Adrenal gland (tissue), 12 donors: ENCODE results near the gene DCHS1. TPM values are rescaled to one million over a fixed set of nuclear protein-coding genes. Genes with fewer than 3 reads are reported as not detected.
A peak's percentile ranks its signal among the peaks of the same experiment; 100 is the strongest.

Experiments
- DNase-seq, 7 donors: peaks; one replicate each; pipeline ENCODE4 v3.0.0-alpha.2; 2019 to 2020
- H3K27ac ChIP-seq, 5 donors: fragments of 200-600 bp; sonication (generic) in 4 of 5; 1 replicate in 3 of 5; 2 replicates in 2 of 5; pipeline versions ENCODE4 v1.5.1 to v1.8.0; 2016 to 2020; ENCODE audit warnings: mild to moderate bottlenecking in 1 of 5
- H3K27me3 ChIP-seq: fragments of 200-600 bp; 2 replicates; pipeline ENCODE4 v1.8.0; 2021
- H3K36me3 ChIP-seq, 2 donors: fragments of 200-600 bp; replicated peaks in 1 of 2; 1 replicate in 1 of 2; 2 replicates in 1 of 2; pipeline versions ENCODE4 v1.5.1 to v1.8.0; 2018 to 2022
- H3K4me1 ChIP-seq, 2 donors: fragments of 200-600 bp; replicated peaks in 1 of 2; 1 replicate in 1 of 2; 2 replicates in 1 of 2; pipeline versions ENCODE4 v1.5.1 to v1.8.0; 2018 to 2021
- H3K4me3 ChIP-seq, 4 donors: fragments of 200-600 bp; sonication (generic) in 3 of 4; one replicate each; pipeline ENCODE4 v1.5.1; 2016 to 2018
- H3K9me3 ChIP-seq, 3 donors: fragments of 200-600 bp; sonication (generic) in 1 of 3; replicated peaks in 1 of 3; 1 replicate in 2 of 3; 2 replicates in 1 of 3; pipeline versions ENCODE4 v1.5.1 to v1.8.0; 2016 to 2021
- POLR2A ChIP-seq, 2 donors: fragments of 450-650 bp; IDR thresholded peaks; one replicate each; pipeline ENCODE4 v1.6.1; 2017; ENCODE audit warnings: antibody characterized with exemption in 2 of 2, mild to moderate bottlenecking in 2 of 2, moderate library complexity in 1 of 2
- WGBS, 4 donors: extraction: QIAGEN DNeasy Blood & Tissue Kit in 2 of 4; methylation state at CpG; one replicate each; pipeline versions ENCODE4 v1.1.5 to v1.1.7; 2013 to 2017; 5-methylcytosine and 5-hydroxymethylcytosine counted together
- intact Hi-C, 2 donors: fragments of 100-400 bp; cut with DNase I; formaldehyde crosslinking; loops; one replicate each; pipeline versions ENCODE4 v1.14.1 to v1.15.0; 2022 to 2023
- polyA plus RNA-seq, 3 donors: library from polyadenylated mRNA; stranded (reverse); fragments of 200-250 nt in 2 of 3; fragments of 350-450 nt in 1 of 3; fragmentation: Illumina TruSeq in 1 of 3; extraction: RNeasy Lipid Tissue Mini Kit (QIAGEN cat#74804) in 1 of 3; gene quantifications; one replicate each; pipeline ENCODE4 v1.2.3, GENCODE V29; 2013 to 2014
- total RNA-seq, 9 donors: library from RNA; depleted of rRNA in 4 of 9; stranded (reverse); fragments of >200 nt in 4 of 9; fragments of 120-200 nt in 1 of 9; fragmentation: NEBNext Ultra II Directional in 1 of 9; extraction: Animal tissue kit (Norgen Biotek cat#: 25700) in 1 of 9; gene quantifications; one replicate each; pipeline versions ENCODE4 v1.1.0 to v1.2.4, GENCODE V29; 2013 to 2023
- TF ChIP-seq, protein P1 (sequence below), 6 experiments: fragments of 450-650 bp in 4 of 6; fragments of 200-600 bp in 2 of 6; sonication (generic) in 1 of 6; IDR thresholded peaks; 1 replicate in 5 of 6; 2 replicates in 1 of 6; pipeline versions ENCODE4 v1.5.1 to v1.8.0; 2016 to 2021; ENCODE audit warnings: antibody characterized with exemption in 6 of 6, mild to moderate bottlenecking in 2 of 6, moderate library complexity in 1 of 6
- donor health status: healthy with polysubstance abuse.
- donor health status: Bipolar disorder and iron deficiency.
- donor health status: DM: yes; HTN: yes; CAD: no.
- donor health status: DM: no; HTN: no; CAD: no.
- donor health status: DM: no; HTN: no; CAD: no.
- donor health status: DM: yes; HTN: yes; CAD: no.

The DCHS1 gene
- total and polyA plus RNA-seq, 12 donors: 1.3 to 15.3 (median 11.3) TPM

DNA sequence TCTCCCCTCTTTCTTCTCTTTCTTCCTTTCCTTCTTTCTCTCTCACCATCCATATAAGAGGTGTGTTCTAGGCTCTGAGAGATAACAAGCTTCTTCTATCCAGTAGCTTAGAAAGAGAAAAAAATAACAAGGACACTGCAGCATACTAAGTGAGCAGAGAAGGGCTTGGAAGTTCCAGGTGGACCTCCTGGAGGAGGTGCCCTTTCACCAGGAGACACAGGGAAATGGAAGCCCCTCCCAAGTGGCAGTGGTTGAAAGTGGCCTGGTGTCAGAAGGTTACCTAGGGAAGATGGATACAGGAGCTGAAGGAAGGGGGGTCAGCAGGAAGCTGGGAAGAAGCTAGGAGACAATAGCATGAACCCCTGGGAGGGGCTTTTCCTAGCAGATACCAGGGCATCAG, 5.5 kb downstream of the DCHS1 start:
- no peaks in the 10 kb centered on the region for H3K9me3 ChIP-seq
- H3K27me3 ChIP-seq: peaks cover 3% of the 10 kb centered on the region
- no peaks in the 10 kb centered on the region for H3K36me3 ChIP-seq
- DNase-seq: no peak
- no peak overlapping the region for H3K4me3 ChIP-seq
- no peak overlapping the region for H3K27ac ChIP-seq
- intact Hi-C loops: no loop called here
- peaks cover 0 to 18% of the 10 kb centered on the region in 2 donors for H3K4me1 ChIP-seq
- TF ChIP-seq, protein P1, sequence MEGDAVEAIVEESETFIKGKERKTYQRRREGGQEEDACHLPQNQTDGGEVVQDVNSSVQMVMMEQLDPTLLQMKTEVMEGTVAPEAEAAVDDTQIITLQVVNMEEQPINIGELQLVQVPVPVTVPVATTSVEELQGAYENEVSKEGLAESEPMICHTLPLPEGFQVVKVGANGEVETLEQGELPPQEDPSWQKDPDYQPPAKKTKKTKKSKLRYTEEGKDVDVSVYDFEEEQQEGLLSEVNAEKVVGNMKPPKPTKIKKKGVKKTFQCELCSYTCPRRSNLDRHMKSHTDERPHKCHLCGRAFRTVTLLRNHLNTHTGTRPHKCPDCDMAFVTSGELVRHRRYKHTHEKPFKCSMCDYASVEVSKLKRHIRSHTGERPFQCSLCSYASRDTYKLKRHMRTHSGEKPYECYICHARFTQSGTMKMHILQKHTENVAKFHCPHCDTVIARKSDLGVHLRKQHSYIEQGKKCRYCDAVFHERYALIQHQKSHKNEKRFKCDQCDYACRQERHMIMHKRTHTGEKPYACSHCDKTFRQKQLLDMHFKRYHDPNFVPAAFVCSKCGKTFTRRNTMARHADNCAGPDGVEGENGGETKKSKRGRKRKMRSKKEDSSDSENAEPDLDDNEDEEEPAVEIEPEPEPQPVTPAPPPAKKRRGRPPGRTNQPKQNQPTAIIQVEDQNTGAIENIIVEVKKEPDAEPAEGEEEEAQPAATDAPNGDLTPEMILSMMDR (IDR thresholded peaks at IDR 0.05): no peak
- no peak for TF ChIP-seq POLR2A (IDR thresholded peaks at IDR 0.05)

DNA sequence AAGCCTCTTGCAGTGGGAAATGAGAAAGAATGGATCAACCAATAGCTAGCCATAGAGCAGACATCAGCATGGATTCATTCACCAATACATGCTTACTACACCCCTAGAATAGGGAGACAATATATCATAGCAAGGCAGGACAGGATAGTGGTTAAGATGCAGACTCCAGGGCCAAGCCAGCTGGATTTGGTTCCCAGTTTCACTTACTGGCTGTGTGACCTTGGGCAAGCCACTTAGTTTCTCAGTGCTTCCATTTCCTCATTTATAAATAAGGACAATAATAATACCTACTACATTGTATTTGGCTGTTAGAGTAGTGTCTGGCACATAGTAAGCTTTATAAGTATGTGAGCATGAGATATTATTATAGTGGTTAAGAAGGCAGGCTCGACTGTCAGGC, 7.1 kb downstream of the DCHS1 start:
- no peaks in the 10 kb centered on the region for H3K9me3 ChIP-seq
- WGBS, 4 donors: 60 to 76% (median 60%) methylated on average over 1 of the region's 1 CpG
- DNase-seq: peak in 1 of 7 donors; percentile 26
- no peak overlapping the region for H3K4me3 ChIP-seq
- peak overlapping the region in 1 of 5 donors; percentile 29 for H3K27ac ChIP-seq
- TF ChIP-seq, protein P1 (IDR thresholded peaks at IDR 0.05): no peak
- TF ChIP-seq POLR2A (IDR thresholded peaks at IDR 0.05): no peak
- H3K4me1 ChIP-seq: peaks cover 0 to 18% of the 10 kb centered on the region in 2 donors
- H3K36me3 ChIP-seq: no peaks in the 10 kb centered on the region
- intact Hi-C loops: no loop called here
- H3K27me3 ChIP-seq: peaks cover 3% of the 10 kb centered on the region

DNA sequence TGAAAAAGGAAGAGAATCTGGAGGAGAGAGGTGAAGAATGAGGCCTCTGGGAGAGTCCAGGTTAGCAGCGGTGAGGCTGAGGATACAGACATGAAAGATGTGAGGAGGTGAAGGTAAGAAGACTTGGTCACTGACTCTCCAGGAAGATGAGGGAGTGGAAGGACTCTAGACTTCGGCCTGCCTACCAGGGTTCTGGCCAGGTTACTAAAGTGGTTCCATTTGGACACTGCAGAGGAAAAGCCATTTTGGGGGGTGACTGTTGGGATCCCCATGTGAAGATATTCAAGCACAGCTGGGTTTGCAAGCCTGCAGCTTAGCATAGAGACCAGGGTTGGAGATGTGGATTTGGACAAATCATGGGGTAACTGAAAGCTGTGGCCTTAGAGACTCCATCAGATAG, 7.8 kb downstream of the DCHS1 start:
- WGBS, 4 donors: 88 to 93% (median 89%) methylated on average over 2 of the region's 2 CpGs
- TF ChIP-seq, protein P1 (IDR thresholded peaks at IDR 0.05): no peak
- no peak for TF ChIP-seq POLR2A (IDR thresholded peaks at IDR 0.05)
- H3K4me3 ChIP-seq: no peak overlapping the region
- no peaks in the 10 kb centered on the region for H3K9me3 ChIP-seq
- H3K27ac ChIP-seq: peak overlapping the region in 1 of 5 donors; percentile 32
- no peak for DNase-seq
- H3K36me3 ChIP-seq: no peaks in the 10 kb centered on the region
- intact Hi-C loops: no loop called here
- H3K4me1 ChIP-seq: peaks cover 0 to 18% of the 10 kb centered on the region in 2 donors
- H3K27me3 ChIP-seq: peaks cover 3% of the 10 kb centered on the region

DNA sequence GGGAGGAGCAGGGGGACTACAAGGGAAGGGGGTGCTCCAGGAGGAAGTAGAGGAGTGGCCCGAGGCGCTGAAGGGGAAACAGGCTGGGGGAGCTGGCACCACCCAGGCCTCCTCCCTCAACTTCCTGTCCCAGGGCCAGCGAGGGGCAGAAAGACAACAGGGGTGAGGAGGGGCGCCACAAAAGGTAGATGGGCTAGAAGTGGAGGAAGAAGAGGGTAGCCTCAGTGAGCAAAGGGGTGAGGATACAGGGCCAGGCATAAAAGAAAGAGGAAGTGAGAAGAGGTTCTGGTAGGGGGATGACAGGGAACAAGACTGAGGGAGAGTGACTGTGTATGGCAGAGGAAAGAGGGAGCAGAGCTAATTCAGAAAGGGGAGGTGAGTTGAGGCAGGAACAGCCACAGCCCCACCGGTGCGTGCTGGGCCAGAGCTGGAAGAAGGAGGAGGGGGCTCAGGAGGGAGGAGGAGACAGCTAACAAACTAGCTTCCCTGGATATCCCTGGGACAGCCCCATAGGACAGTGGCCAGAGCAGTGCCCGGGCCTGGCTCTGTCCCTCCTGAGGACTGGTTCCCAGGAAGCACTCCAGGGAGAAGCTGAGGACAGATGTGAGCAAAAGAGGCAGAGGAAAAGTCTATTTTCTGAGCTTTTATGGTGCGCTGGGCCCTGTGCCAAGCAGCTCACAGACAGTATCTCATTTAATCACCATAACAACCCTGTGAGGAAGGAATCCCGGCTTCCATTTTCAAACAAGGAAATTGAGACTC, 8.5 kb downstream of the DCHS1 start:
- Histone ChIP-seq H3K4me1 (peaks cover 0 to 18% of the 10 kb centered on the region in 2 donors), H3K4me3 (no peak overlapping the region), H3K27me3 (peaks cover 3% of the 10 kb centered on the region), H3K9me3 (no peaks in the 10 kb centered on the region), H3K27ac (peak overlapping the region in 2 of 5 donors; percentile 22 to 54), H3K36me3 (no peaks in the 10 kb centered on the region)
- intact Hi-C loops: no loop called here
- TF ChIP-seq POLR2A (IDR thresholded peaks at IDR 0.05): no peak
- TF ChIP-seq, protein P1 (IDR thresholded peaks at IDR 0.05): no peak
- no peak for DNase-seq
- 43 to 62% (median 57%) methylated on average over 9 of the region's 9 CpGs for WGBS, 4 donors
